HepG2 (cell line): Measurements from ENCODE around the gene CDX2. TPM values are rescaled to one million over a fixed set of nuclear protein-coding genes. Genes with fewer than 3 reads are reported as not detected.

Experiments
- RAD51 ChIP-seq: fragments of 450-650 bp; IDR thresholded peaks from 2 replicates; pipeline ENCODE4 v1.6.1; 2016; ENCODE audit warnings: borderline replicate concordance
- RBM39 ChIP-seq: fragments of 200-400 bp; formaldehyde crosslinking; IDR thresholded peaks from one replicate; pipeline ENCODE4 v1.6.1; 2018; ENCODE audit warnings: antibody characterized with exemption, mild to moderate bottlenecking, low read depth, low read length; ENCODE audit not compliant: poor library complexity, severe bottlenecking
- REXO4 ChIP-seq: sonication (generic); formaldehyde crosslinking; IDR thresholded peaks from 2 replicates; pipeline ENCODE4 v1.8.0; 2022; ENCODE audit warnings: missing genetic modification reagents, mild to moderate bottlenecking, borderline replicate concordance
- RNF2 ChIP-seq: fragments of 450-650 bp; conservative IDR thresholded peaks from 2 replicates; pipeline ENCODE4 v1.6.1; 2016; ENCODE audit warnings: low read depth
- SAFB2 ChIP-seq: sonication (generic); formaldehyde crosslinking; IDR thresholded peaks from 2 replicates; pipeline ENCODE4 v1.5.1; 2020; ENCODE audit warnings: missing genetic modification reagents, low read depth, mild to moderate bottlenecking, borderline replicate concordance
- SALL1 ChIP-seq: sonication (generic); formaldehyde crosslinking; IDR thresholded peaks from 2 replicates; pipeline ENCODE4 v1.8.0; 2022; ENCODE audit warnings: mild to moderate bottlenecking, missing genetic modification reagents
- ZMYM4 ChIP-seq: sonication (generic); formaldehyde crosslinking; IDR thresholded peaks from 2 replicates; pipeline ENCODE4 v1.8.1; 2023; ENCODE audit warnings: mild to moderate bottlenecking, missing genetic modification reagents
- ZNF337 ChIP-seq: sonication (generic); formaldehyde crosslinking; IDR thresholded peaks from 2 replicates; pipeline ENCODE4 v1.5.1; 2020; ENCODE audit warnings: missing genetic modification reagents, low read depth, mild to moderate bottlenecking, borderline replicate concordance
- ZNF350 ChIP-seq: sonication (generic); formaldehyde crosslinking; IDR thresholded peaks from 2 replicates; pipeline ENCODE4 v1.4.0; 2020; ENCODE audit warnings: mild to moderate bottlenecking, low read depth, missing genetic modification reagents, borderline replicate concordance
- ZNF720 ChIP-seq: sonication (generic); formaldehyde crosslinking; IDR thresholded peaks from 2 replicates; pipeline ENCODE4 v1.4.0; 2020; ENCODE audit warnings: missing genetic modification reagents
- ZNF768 ChIP-seq: sonication (generic); formaldehyde crosslinking; IDR thresholded peaks from 2 replicates; pipeline ENCODE4 v1.4.0; 2020; ENCODE audit warnings: missing genetic modification reagents
- ZNF792 ChIP-seq: IDR thresholded peaks from 2 replicates; pipeline ENCODE4 v1.6.1; 2016
- polyA plus RNA-seq, 8 experiments: library from polyadenylated mRNA; depleted of rRNA in 3 of 8; stranded (reverse) in 7 of 8; unstranded in 1 of 8; fragments of >200 nt; fragmentation: Illumina TruSeq in 4 of 8; extraction: Trizol in 4 of 8; gene quantifications; 2 replicates each; pipeline versions ENCODE4 v1.2.1 to v1.2.3, GENCODE V29; 2011 to 2016; ENCODE audit warnings: low read depth in 4 of 8, missing spikeins in 1 of 8, mixed read lengths in 1 of 8; ENCODE audit not compliant: insufficient read depth in 1 of 8
- total RNA-seq, 5 experiments: library from RNA; depleted of rRNA; stranded (reverse); fragments of >200 nt; fragmentation: Illumina TruSeq; extraction: Trizol; gene quantifications; 2 replicates each; pipeline ENCODE4 v1.2.3, GENCODE V29; 2016; ENCODE audit warnings: low read depth in 1 of 5
- TF ChIP-seq, protein P1 (sequence below): sonication (generic); formaldehyde crosslinking; IDR thresholded peaks from 2 replicates; pipeline ENCODE4 v1.4.0; 2020; ENCODE audit warnings: mild to moderate bottlenecking, missing genetic modification reagents
- TF ChIP-seq, protein P2 (sequence below): sonication (generic); formaldehyde crosslinking; IDR thresholded peaks from 2 replicates; pipeline ENCODE4 v1.4.0; 2020; ENCODE audit warnings: missing genetic modification reagents
- TF ChIP-seq, protein P3 (sequence below): sonication (generic); formaldehyde crosslinking; IDR thresholded peaks from 2 replicates; pipeline ENCODE4 v1.8.1; 2023; ENCODE audit warnings: mild to moderate bottlenecking, missing genetic modification reagents
- TF ChIP-seq, protein P4 (sequence below): sonication (generic); formaldehyde crosslinking; IDR thresholded peaks from 2 replicates; pipeline ENCODE4 v1.9.0; 2021; ENCODE audit warnings: missing genetic modification reagents, borderline replicate concordance
- TF ChIP-seq, protein P5 (sequence below): sonication (generic); formaldehyde crosslinking; IDR thresholded peaks from 2 replicates; pipeline ENCODE4 v1.4.0; 2020; ENCODE audit warnings: mild to moderate bottlenecking, missing genetic modification reagents, borderline replicate concordance

The CDX2 gene
- total and polyA plus RNA-seq, 2 of the 13 experiments (the other 11 are each of a cell fraction or from before 2014, with no cell fraction given) = 0.04 TPM; not detected in 1

DNA sequence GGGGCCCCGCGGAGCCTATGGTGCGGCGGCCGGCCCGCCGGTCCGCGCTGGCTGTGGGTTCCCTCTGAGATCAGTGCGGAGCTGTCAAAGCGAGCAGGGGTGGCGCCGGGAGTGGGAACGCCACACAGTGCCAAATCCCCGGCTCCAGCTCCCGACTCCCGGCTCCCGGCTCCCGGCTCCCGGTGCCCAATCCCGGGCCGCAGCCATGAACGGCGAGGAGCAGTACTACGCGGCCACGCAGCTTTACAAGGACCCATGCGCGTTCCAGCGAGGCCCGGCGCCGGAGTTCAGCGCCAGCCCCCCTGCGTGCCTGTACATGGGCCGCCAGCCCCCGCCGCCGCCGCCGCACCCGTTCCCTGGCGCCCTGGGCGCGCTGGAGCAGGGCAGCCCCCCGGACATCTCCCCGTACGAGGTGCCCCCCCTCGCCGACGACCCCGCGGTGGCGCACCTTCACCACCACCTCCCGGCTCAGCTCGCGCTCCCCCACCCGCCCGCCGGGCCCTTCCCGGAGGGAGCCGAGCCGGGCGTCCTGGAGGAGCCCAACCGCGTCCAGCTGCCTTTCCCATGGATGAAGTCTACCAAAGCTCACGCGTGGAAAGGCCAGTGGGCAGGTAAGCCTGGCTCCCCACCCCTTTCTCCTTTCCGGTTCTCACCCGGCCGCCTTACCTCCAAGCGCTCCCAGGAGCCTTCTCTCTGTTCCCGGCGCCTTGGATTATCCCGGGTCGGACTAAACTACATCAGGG, 49.0 kb downstream of the CDX2 start, which contains the start of gene PDX1 (continued):
- TF ChIP-seq REXO4 (CRISPR knock-in tag) (0 out of 2 replicates have a peak, but pooled peaks have one; percentile 55), ZNF768 (peak; percentile 36; the same call in 1 of the 2 replicates), ZMYM4 (CRISPR knock-in tag) (peak; percentile 57; the same call in 1 of the 2 replicates), SALL1 (0 out of 2 replicates have a peak, but pooled peaks have one; percentile 15), ZNF720 (CRISPR knock-in tag) (no peak), RNF2 (0 out of 2 replicates have a peak, but pooled peaks have one; percentile 49), RAD51 (no peak), ZNF792 (CRISPR knock-in tag) (no peak), SAFB2 (CRISPR knock-in tag) (no peak), RBM39 (no peak), ZNF350 (CRISPR knock-in tag) (no peak), ZNF337 (CRISPR knock-in tag) (no peak)
- TF ChIP-seq, protein P1, sequence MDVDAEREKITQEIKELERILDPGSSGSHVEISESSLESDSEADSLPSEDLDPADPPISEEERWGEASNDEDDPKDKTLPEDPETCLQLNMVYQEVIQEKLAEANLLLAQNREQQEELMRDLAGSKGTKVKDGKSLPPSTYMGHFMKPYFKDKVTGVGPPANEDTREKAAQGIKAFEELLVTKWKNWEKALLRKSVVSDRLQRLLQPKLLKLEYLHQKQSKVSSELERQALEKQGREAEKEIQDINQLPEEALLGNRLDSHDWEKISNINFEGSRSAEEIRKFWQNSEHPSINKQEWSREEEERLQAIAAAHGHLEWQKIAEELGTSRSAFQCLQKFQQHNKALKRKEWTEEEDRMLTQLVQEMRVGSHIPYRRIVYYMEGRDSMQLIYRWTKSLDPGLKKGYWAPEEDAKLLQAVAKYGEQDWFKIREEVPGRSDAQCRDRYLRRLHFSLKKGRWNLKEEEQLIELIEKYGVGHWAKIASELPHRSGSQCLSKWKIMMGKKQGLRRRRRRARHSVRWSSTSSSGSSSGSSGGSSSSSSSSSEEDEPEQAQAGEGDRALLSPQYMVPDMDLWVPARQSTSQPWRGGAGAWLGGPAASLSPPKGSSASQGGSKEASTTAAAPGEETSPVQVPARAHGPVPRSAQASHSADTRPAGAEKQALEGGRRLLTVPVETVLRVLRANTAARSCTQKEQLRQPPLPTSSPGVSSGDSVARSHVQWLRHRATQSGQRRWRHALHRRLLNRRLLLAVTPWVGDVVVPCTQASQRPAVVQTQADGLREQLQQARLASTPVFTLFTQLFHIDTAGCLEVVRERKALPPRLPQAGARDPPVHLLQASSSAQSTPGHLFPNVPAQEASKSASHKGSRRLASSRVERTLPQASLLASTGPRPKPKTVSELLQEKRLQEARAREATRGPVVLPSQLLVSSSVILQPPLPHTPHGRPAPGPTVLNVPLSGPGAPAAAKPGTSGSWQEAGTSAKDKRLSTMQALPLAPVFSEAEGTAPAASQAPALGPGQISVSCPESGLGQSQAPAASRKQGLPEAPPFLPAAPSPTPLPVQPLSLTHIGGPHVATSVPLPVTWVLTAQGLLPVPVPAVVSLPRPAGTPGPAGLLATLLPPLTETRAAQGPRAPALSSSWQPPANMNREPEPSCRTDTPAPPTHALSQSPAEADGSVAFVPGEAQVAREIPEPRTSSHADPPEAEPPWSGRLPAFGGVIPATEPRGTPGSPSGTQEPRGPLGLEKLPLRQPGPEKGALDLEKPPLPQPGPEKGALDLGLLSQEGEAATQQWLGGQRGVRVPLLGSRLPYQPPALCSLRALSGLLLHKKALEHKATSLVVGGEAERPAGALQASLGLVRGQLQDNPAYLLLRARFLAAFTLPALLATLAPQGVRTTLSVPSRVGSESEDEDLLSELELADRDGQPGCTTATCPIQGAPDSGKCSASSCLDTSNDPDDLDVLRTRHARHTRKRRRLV = no peak
- TF ChIP-seq, protein P2, sequence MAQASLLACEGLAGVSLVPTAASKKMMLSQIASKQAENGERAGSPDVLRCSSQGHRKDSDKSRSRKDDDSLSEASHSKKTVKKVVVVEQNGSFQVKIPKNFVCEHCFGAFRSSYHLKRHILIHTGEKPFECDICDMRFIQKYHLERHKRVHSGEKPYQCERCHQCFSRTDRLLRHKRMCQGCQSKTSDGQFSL (CRISPR knock-in tag) = 0 out of 2 replicates have a peak, but pooled peaks have one; percentile 44
- TF ChIP-seq, protein P3, sequence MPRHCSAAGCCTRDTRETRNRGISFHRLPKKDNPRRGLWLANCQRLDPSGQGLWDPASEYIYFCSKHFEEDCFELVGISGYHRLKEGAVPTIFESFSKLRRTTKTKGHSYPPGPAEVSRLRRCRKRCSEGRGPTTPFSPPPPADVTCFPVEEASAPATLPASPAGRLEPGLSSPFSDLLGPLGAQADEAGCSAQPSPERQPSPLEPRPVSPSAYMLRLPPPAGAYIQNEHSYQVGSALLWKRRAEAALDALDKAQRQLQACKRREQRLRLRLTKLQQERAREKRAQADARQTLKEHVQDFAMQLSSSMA (CRISPR knock-in tag) = no peak
- TF ChIP-seq, protein P4, sequence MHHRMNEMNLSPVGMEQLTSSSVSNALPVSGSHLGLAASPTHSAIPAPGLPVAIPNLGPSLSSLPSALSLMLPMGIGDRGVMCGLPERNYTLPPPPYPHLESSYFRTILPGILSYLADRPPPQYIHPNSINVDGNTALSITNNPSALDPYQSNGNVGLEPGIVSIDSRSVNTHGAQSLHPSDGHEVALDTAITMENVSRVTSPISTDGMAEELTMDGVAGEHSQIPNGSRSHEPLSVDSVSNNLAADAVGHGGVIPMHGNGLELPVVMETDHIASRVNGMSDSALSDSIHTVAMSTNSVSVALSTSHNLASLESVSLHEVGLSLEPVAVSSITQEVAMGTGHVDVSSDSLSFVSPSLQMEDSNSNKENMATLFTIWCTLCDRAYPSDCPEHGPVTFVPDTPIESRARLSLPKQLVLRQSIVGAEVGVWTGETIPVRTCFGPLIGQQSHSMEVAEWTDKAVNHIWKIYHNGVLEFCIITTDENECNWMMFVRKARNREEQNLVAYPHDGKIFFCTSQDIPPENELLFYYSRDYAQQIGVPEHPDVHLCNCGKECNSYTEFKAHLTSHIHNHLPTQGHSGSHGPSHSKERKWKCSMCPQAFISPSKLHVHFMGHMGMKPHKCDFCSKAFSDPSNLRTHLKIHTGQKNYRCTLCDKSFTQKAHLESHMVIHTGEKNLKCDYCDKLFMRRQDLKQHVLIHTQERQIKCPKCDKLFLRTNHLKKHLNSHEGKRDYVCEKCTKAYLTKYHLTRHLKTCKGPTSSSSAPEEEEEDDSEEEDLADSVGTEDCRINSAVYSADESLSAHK (CRISPR knock-in tag) = no peak
- TF ChIP-seq, protein P5, sequence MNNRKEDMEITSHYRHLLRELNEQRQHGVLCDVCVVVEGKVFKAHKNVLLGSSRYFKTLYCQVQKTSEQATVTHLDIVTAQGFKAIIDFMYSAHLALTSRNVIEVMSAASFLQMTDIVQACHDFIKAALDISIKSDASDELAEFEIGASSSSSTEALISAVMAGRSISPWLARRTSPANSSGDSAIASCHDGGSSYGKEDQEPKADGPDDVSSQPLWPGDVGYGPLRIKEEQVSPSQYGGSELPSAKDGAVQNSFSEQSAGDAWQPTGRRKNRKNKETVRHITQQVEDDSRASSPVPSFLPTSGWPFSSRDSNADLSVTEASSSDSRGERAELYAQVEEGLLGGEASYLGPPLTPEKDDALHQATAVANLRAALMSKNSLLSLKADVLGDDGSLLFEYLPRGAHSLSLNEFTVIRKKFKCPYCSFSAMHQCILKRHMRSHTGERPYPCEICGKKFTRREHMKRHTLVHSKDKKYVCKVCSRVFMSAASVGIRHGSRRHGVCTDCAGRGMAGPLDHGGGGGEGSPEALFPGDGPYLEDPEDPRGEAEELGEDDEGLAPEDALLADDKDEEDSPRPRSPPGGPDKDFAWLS (CRISPR knock-in tag) = no peak
